DMS153 (cell line): ENCODE results near the gene CAPZB.

ENCODE experiments used
- DNase-seq: peaks from one replicate; lab custom pipeline; 2025; lab: John Stamatoyannopoulos, UW

CAPZB gene

GRCh38 chr1:19405761-19406487, 79.4 kb downstream of the CAPZB start:
- DNase-seq: peak; percentile 92

- peak; percentile 74 for DNase-seq
Observed at GRCh38 chr1:19405195-19405760, 80.1 kb downstream of the CAPZB start.

GRCh38 chr1:19404748-19405147, 80.6 kb downstream of the CAPZB start:
- DNase-seq: no peak

GRCh38 chr1:19403256-19403655, 82.1 kb downstream of the CAPZB start:
- no peak for DNase-seq

GRCh38 chr1:19402031-19402813, 83.1 kb downstream of the CAPZB start:
- no peak for DNase-seq

- no peak for DNase-seq
Observed at GRCh38 chr1:19401535-19401889, 83.8 kb downstream of the CAPZB start.

GRCh38 chr1:19400875-19401534, 84.3 kb downstream of the CAPZB start:
- no peak for DNase-seq

GRCh38 chr1:19400192-19400611, 85.1 kb downstream of the CAPZB start:
- no peak for DNase-seq

GRCh38 chr1:19398309-19398760, 87.0 kb downstream of the CAPZB start:
- no peak for DNase-seq

GRCh38 chr1:19397217-19397945, 88.0 kb downstream of the CAPZB start:
- DNase-seq: no peak

- DNase-seq: no peak
Observed at GRCh38 chr1:19396280-19396679, 89.1 kb downstream of the CAPZB start.

- no peak for DNase-seq
Observed at GRCh38 chr1:19395678-19396192, 89.6 kb downstream of the CAPZB start.

GRCh38 chr1:19393046-19393445, 92.3 kb downstream of the CAPZB start:
- no peak for DNase-seq

- no peak for DNase-seq
Observed at GRCh38 chr1:19392221-19392620, 93.1 kb downstream of the CAPZB start.

- DNase-seq: no peak
Observed at GRCh38 chr1:19391596-19391981, 93.8 kb downstream of the CAPZB start.

GRCh38 chr1:19390901-19391595, 94.3 kb downstream of the CAPZB start:
- no peak for DNase-seq

GRCh38 chr1:19390166-19390850, 95.0 kb downstream of the CAPZB start:
- DNase-seq: no peak

GRCh38 chr1:19388980-19389379, 96.4 kb downstream of the CAPZB start:
- no peak for DNase-seq

- DNase-seq: no peak
Observed at GRCh38 chr1:19387045-19387467, 98.3 kb downstream of the CAPZB start.

GRCh38 chr1:19385869-19386591, 99.3 kb downstream of the CAPZB start:
- no peak for DNase-seq
